ENCODE measurements around the gene DBI.

- TF ChIP-seq CTCF (IDR thresholded peaks at IDR 0.05; ENCODE audit: low read length) = no peak
- no peak for TF ChIP-seq EZH2phosphoT487 (IDR thresholded peaks at IDR 0.05; ENCODE audit: low read length)
Observed at GRCh38 chr2:119397196-119397595, 30.4 kb downstream of the DBI start.
